Astrocyte (in vitro differentiated cells and primary cell): Measurements from ENCODE around the gene TST. TPM values are rescaled to one million over a fixed set of nuclear protein-coding genes. Genes with fewer than 3 reads are reported as not detected.

Source experiments
- DNase-seq: peaks from one replicate; pipeline ENCODE4 v3.0.0-alpha.2; 2010; ENCODE audit warnings: low read depth
- FAIRE-seq: peaks from 2 replicates; lab custom pipeline; 2011; peaks lifted over from hg19 to GRCh38; lab: Jason Lieb, UNC
- H2AFZ ChIP-seq: 2 replicates; pipeline ENCODE4 v1.6.0; 2012; ENCODE audit warnings: low read depth, low read length, inconsistent platforms
- H3K27ac ChIP-seq: 2 replicates; pipeline ENCODE4 v1.5.1; 2011; ENCODE audit warnings: low read depth, low read length, inconsistent platforms
- H3K27me3 ChIP-seq: 2 replicates; pipeline ENCODE4 v1.6.0; 2011; ENCODE audit warnings: low read length, inconsistent platforms; ENCODE audit not compliant: insufficient read depth
- H3K36me3 ChIP-seq: 2 replicates; pipeline ENCODE4 v1.5.1; 2011; ENCODE audit warnings: low read length, inconsistent platforms; ENCODE audit not compliant: insufficient read depth
- H3K4me1 ChIP-seq: 2 replicates; pipeline ENCODE4 v1.5.1; 2011; ENCODE audit warnings: low read length, inconsistent platforms; ENCODE audit not compliant: insufficient read depth
- H3K4me2 ChIP-seq: 2 replicates; pipeline ENCODE4 v1.6.0; 2012; ENCODE audit warnings: low read length, inconsistent platforms
- H3K4me3 ChIP-seq: 2 replicates; pipeline ENCODE4 v1.5.1; 2011; ENCODE audit warnings: low read depth, mild to moderate bottlenecking, low read length, inconsistent platforms; ENCODE audit not compliant: insufficient read depth
- H3K79me2 ChIP-seq: 2 replicates; pipeline ENCODE4 v1.6.0; 2012; ENCODE audit warnings: mild to moderate bottlenecking, low read length, inconsistent platforms; ENCODE audit not compliant: insufficient read depth
- H3K9ac ChIP-seq: 2 replicates; pipeline ENCODE4 v1.6.0; 2012; ENCODE audit warnings: mild to moderate bottlenecking, low read length, inconsistent platforms
- H3K9me3 ChIP-seq: 2 replicates; pipeline ENCODE4 v1.5.1; 2012; ENCODE audit warnings: low read depth, mild to moderate bottlenecking, low read length, inconsistent platforms; ENCODE audit not compliant: insufficient read depth
- H4K20me1 ChIP-seq: 2 replicates; pipeline ENCODE4 v1.6.0; 2012; ENCODE audit warnings: low read length, inconsistent platforms; ENCODE audit not compliant: insufficient read depth
- H3K27ac Mint-ChIP-seq: one replicate; pipeline ENCODE4 v1.8.0; 2021; ENCODE audit warnings: mild to moderate bottlenecking, mixed read lengths; ENCODE audit not compliant: unreplicated experiment
- H3K27me3 Mint-ChIP-seq: one replicate; pipeline ENCODE4 v1.8.0; 2021; ENCODE audit warnings: low read depth, mixed read lengths; ENCODE audit not compliant: unreplicated experiment
- H3K36me3 Mint-ChIP-seq: one replicate; pipeline ENCODE4 v1.8.0; 2021; ENCODE audit warnings: low read depth, mixed read lengths; ENCODE audit not compliant: unreplicated experiment
- H3K4me1 Mint-ChIP-seq: one replicate; pipeline ENCODE4 v1.8.0; 2021; ENCODE audit warnings: low read depth, mixed read lengths; ENCODE audit not compliant: unreplicated experiment
- H3K4me3 Mint-ChIP-seq: one replicate; pipeline ENCODE4 v1.8.0; 2021; ENCODE audit warnings: mild to moderate bottlenecking, moderate library complexity, mixed read lengths; ENCODE audit not compliant: unreplicated experiment
- H3K9me3 Mint-ChIP-seq: one replicate; pipeline ENCODE4 v1.8.0; 2021; ENCODE audit warnings: mild to moderate bottlenecking, mixed read lengths; ENCODE audit not compliant: unreplicated experiment
- CTCF ChIP-seq: IDR thresholded peaks from 2 replicates; pipeline ENCODE4 v1.5.1; 2011; ENCODE audit warnings: low read depth, mild to moderate bottlenecking, inconsistent platforms, low read length, moderate library complexity; ENCODE audit not compliant: insufficient read depth
- EZH2 ChIP-seq: IDR thresholded peaks from 2 replicates; pipeline ENCODE4 v1.6.1; 2012; ENCODE audit warnings: mild to moderate bottlenecking, low read length, inconsistent platforms; ENCODE audit not compliant: insufficient read depth
- total RNA-seq: library from RNA; stranded (reverse); gene quantifications from 2 replicates; pipeline ENCODE4 v1.2.1, GENCODE V29; 2021

Gene TST
- total RNA-seq, 1 donor from 2014 or later: 32.2 TPM

- H3K4me3 ChIP-seq: no peak overlapping the region
- H3K36me3 ChIP-seq: no peaks in the 10 kb centered on the region
- peaks cover 5% of the 10 kb centered on the region for H3K27me3 Mint-ChIP-seq
- no peaks in the 10 kb centered on the region for H4K20me1 ChIP-seq
- no peak overlapping the region for H3K4me3 Mint-ChIP-seq
- H3K9me3 Mint-ChIP-seq: no peaks in the 10 kb centered on the region
- FAIRE-seq (no peak), DNase-seq (no peak)
- H3K4me1 Mint-ChIP-seq: peaks cover 4% of the 10 kb centered on the region
- no peak overlapping the region for H3K9ac ChIP-seq
- H3K4me2 ChIP-seq: no peak overlapping the region
- no peaks in the 10 kb centered on the region for H3K9me3 ChIP-seq
- TF ChIP-seq CTCF (no peak), EZH2 (no peak)
- no peaks in the 10 kb centered on the region for H3K79me2 ChIP-seq
- no peaks in the 10 kb centered on the region for H3K36me3 Mint-ChIP-seq
- no peak overlapping the region for H2AFZ ChIP-seq
- H3K27ac Mint-ChIP-seq: no peak overlapping the region
- no peaks in the 10 kb centered on the region for H3K4me1 ChIP-seq
- no peak overlapping the region for H3K27ac ChIP-seq
- H3K27me3 ChIP-seq: no peaks in the 10 kb centered on the region
Measured at GRCh38 chr22:37043209-37043827, 24.1 kb upstream of the TST start.

GRCh38 chr22:37039466-37039865, 20.2 kb upstream of the TST start:
- Mint-ChIP-seq H3K27me3 (peaks cover 11% of the 10 kb centered on the region), H3K27ac (no peak overlapping the region), H3K4me3 (no peak overlapping the region), H3K9me3 (no peaks in the 10 kb centered on the region), H3K4me1 (peaks cover 4% of the 10 kb centered on the region), H3K36me3 (no peaks in the 10 kb centered on the region)
- FAIRE-seq (no peak), DNase-seq (no peak)
- Histone ChIP-seq H4K20me1 (no peaks in the 10 kb centered on the region), H3K4me2 (no peak overlapping the region), H3K27me3 (peaks cover 2% of the 10 kb centered on the region), H3K9ac (no peak overlapping the region), H2AFZ (no peak overlapping the region), H3K79me2 (no peaks in the 10 kb centered on the region), H3K36me3 (no peaks in the 10 kb centered on the region), H3K4me3 (no peak overlapping the region), H3K27ac (no peak overlapping the region), H3K4me1 (no peaks in the 10 kb centered on the region), H3K9me3 (no peaks in the 10 kb centered on the region)
- no peak for TF ChIP-seq EZH2
- no peak for TF ChIP-seq CTCF

GRCh38 chr22:37037669-37038068, 18.4 kb upstream of the TST start:
- H3K9me3 Mint-ChIP-seq: no peaks in the 10 kb centered on the region
- H3K27me3 Mint-ChIP-seq: peaks cover 6% of the 10 kb centered on the region

More at GRCh38 chr22:37037669-37038068, 18.4 kb upstream of the TST start:
- Histone ChIP-seq H4K20me1 (no peaks in the 10 kb centered on the region), H3K36me3 (no peaks in the 10 kb centered on the region), H3K79me2 (no peaks in the 10 kb centered on the region), H3K4me3 (no peak overlapping the region), H2AFZ (no peak overlapping the region), H3K9ac (no peak overlapping the region), H3K4me2 (no peak overlapping the region), H3K27ac (no peak overlapping the region), H3K4me1 (no peaks in the 10 kb centered on the region), H3K9me3 (no peaks in the 10 kb centered on the region), H3K27me3 (peaks cover 2% of the 10 kb centered on the region)
- TF ChIP-seq CTCF (no peak), EZH2 (no peak)
- H3K4me1 Mint-ChIP-seq: peaks cover 10% of the 10 kb centered on the region
- peaks cover 2% of the 10 kb centered on the region for H3K36me3 Mint-ChIP-seq
- no peak for FAIRE-seq
- no peak for DNase-seq
- no peak overlapping the region for H3K27ac Mint-ChIP-seq
- no peak overlapping the region for H3K4me3 Mint-ChIP-seq
